Kidney epithelial cell (primary cell): ENCODE data around the gene TSPOAP1. TPM values are rescaled to one million over a fixed set of nuclear protein-coding genes. Genes with fewer than 3 reads are reported as not detected.

Source experiments
- DNase-seq: peaks from one replicate; pipeline ENCODE4 v3.0.0-alpha.2; 2010; ENCODE audit warnings: low read depth
- H3K27me3 ChIP-seq: 2 replicates; pipeline ENCODE4 v1.6.0; 2011; ENCODE audit warnings: low read length; ENCODE audit not compliant: control insufficient read depth, insufficient read depth
- H3K36me3 ChIP-seq: 2 replicates; pipeline ENCODE4 v1.5.1; 2011; ENCODE audit warnings: low read length; ENCODE audit not compliant: control insufficient read depth, insufficient read depth
- H3K4me3 ChIP-seq: 2 replicates; pipeline ENCODE4 v1.5.1; 2011; ENCODE audit warnings: low read depth, mild to moderate bottlenecking, control low read depth, low read length
- total RNA-seq: library from RNA; depleted of rRNA; stranded (reverse); fragments of >200 nt; gene quantifications from 2 replicates; pipeline ENCODE4 v1.2.3, GENCODE V29; 2015
- TF ChIP-seq, protein P1 (sequence below): IDR thresholded peaks from 2 replicates; pipeline ENCODE4 v1.5.1; 2011; ENCODE audit warnings: mild to moderate bottlenecking, moderate library complexity, low read length, control low read depth, inconsistent platforms; ENCODE audit not compliant: insufficient read depth, poor library complexity, severe bottlenecking

The TSPOAP1 gene
- total RNA-seq, 1 donor from 2014 or later: 9.4 TPM

GRCh38 chr17:58320570-58321323 is 7.8 kb downstream of the TSPOAP1 start:
- no peak for DNase-seq
- TF ChIP-seq, protein P1, sequence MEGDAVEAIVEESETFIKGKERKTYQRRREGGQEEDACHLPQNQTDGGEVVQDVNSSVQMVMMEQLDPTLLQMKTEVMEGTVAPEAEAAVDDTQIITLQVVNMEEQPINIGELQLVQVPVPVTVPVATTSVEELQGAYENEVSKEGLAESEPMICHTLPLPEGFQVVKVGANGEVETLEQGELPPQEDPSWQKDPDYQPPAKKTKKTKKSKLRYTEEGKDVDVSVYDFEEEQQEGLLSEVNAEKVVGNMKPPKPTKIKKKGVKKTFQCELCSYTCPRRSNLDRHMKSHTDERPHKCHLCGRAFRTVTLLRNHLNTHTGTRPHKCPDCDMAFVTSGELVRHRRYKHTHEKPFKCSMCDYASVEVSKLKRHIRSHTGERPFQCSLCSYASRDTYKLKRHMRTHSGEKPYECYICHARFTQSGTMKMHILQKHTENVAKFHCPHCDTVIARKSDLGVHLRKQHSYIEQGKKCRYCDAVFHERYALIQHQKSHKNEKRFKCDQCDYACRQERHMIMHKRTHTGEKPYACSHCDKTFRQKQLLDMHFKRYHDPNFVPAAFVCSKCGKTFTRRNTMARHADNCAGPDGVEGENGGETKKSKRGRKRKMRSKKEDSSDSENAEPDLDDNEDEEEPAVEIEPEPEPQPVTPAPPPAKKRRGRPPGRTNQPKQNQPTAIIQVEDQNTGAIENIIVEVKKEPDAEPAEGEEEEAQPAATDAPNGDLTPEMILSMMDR: no peak
- H3K36me3 ChIP-seq: no peaks in the 10 kb centered on the region
- no peak overlapping the region for H3K4me3 ChIP-seq
- peaks cover 18% of the 10 kb centered on the region for H3K27me3 ChIP-seq

GRCh38 chr17:58320163-58320558 is 8.4 kb downstream of the TSPOAP1 start:
- no peak overlapping the region for H3K4me3 ChIP-seq
- TF ChIP-seq, protein P1: no peak
- H3K36me3 ChIP-seq: no peaks in the 10 kb centered on the region
- DNase-seq: no peak
- peaks cover 15% of the 10 kb centered on the region for H3K27me3 ChIP-seq

- DNase-seq: no peak
These were observed 9.1 kb downstream of the TSPOAP1 start for GRCh38 chr17:58319173-58320162.

DNA sequence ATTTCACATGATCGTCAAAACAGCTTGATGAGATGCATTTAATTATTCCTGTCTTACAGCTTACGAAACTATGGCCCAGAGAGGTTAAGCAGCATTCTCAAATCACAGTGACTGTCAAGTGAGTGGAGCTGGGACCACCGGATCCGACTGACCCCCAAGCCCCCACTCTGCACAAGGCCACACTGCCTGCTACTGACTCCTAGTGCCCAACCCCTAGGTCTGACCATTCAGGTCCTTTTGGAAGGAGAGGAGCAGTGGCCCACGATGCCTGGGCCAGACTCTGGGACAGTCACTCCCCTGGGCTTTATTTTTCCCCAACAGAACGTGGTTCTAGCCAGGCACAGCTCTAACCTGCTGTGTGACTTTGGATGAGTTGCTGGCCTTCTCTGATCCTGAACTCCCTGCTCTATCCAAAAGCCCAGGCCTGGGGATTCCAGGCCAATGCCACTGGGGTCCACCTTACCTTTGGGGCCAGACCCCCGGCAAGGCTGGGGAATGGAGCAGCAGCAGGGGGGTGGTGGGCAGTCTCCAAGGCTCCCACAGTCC is 9.9 kb downstream of the TSPOAP1 start:
- TF ChIP-seq, protein P1: no peak
- DNase-seq: no peak
- Histone ChIP-seq H3K4me3 (no peak overlapping the region), H3K27me3 (peaks cover 3% of the 10 kb centered on the region), H3K36me3 (no peaks in the 10 kb centered on the region)

More at GRCh38 chr17:58319173-58320162, 9.1 kb downstream of the TSPOAP1 start:
- peaks cover 8% of the 10 kb centered on the region for H3K27me3 ChIP-seq
- H3K36me3 ChIP-seq: no peaks in the 10 kb centered on the region
- TF ChIP-seq, protein P1: no peak
- no peak overlapping the region for H3K4me3 ChIP-seq

DNA sequence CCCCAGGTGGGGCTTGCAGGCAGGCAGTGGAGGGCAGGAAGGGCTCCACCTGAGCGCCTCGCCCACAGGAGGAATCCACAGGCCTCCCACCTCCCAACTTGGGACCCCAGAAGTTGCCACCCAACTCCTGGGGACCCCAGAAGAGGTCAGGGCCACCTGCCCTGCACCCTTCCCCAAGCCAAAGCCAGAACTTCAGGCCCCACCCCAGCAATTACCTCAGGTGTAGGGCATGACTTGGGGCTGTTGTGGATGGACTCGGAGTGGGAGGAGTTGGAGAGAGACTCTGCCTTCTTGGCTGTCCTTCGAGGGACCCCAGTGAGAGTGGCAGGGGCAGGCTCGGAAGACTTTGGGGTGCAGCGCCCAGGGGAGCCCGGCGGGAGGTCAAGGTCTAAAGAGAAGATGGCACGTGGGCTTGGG is 10.5 kb downstream of the TSPOAP1 start:
- Histone ChIP-seq H3K36me3 (no peaks in the 10 kb centered on the region), H3K27me3 (no peaks in the 10 kb centered on the region), H3K4me3 (no peak overlapping the region)
- no peak for DNase-seq
- TF ChIP-seq, protein P1: no peak
